GM10266 (cell line): ENCODE measurements around the gene TEKT2.

Experiments
- DNase-seq: peaks from one replicate; pipeline ENCODE4 v3.0.0; 2012; ENCODE audit errors: extremely low spot score
- CTCF ChIP-seq: IDR thresholded peaks from 2 replicates; pipeline ENCODE4 v1.5.1; 2012; ENCODE audit warnings: mild to moderate bottlenecking, low read depth; ENCODE audit not compliant: control insufficient read depth, insufficient read depth; ENCODE audit errors: missing control alignments

The TEKT2 gene

GRCh38 chr1:36083635-36084496 is at the start of gene TEKT2:
TSS of gene TEKT2 (plus strand) at chr1:36084094. CDS start at chr1:36084922, 828 bp downstream.
- no peak for TF ChIP-seq CTCF
- DNase-seq: peak; percentile 69

GRCh38 chr1:36034692-36035091 is 49.2 kb upstream of the TEKT2 start:
- TF ChIP-seq CTCF: no peak
- no peak for DNase-seq

- DNase-seq: no peak
- no peak for TF ChIP-seq CTCF
Observed at GRCh38 chr1:36035154-36035553, 48.7 kb upstream of the TEKT2 start.

GRCh38 chr1:36040238-36040637 is 43.7 kb upstream of the TEKT2 start:
- no peak for DNase-seq
- no peak for TF ChIP-seq CTCF

GRCh38 chr1:36051821-36052220 is 32.1 kb upstream of the TEKT2 start:
- no peak for DNase-seq
- TF ChIP-seq CTCF: no peak

GRCh38 chr1:36053978-36054377 is 29.9 kb upstream of the TEKT2 start:
- no peak for DNase-seq
- TF ChIP-seq CTCF: no peak

- DNase-seq: no peak
- TF ChIP-seq CTCF: no peak
Observed at GRCh38 chr1:36055706-36056105, 28.2 kb upstream of the TEKT2 start.
